H1 (cell line): ENCODE data around the gene RAB1A. TPM values are rescaled to one million over a fixed set of nuclear protein-coding genes. Genes with fewer than 3 reads are reported as not detected.

ENCODE experiments used
- CTCF ChIA-PET: fragments of 300-600 bp; sonication (Branson Sonifier 250); formaldehyde crosslinking; loops from one replicate; lab custom pipeline; 2021; ENCODE audit not compliant: partially characterized antibody; lab: Charles Lee
- POLR2A ChIA-PET: fragments of 300-600 bp; sonication (Branson Sonifier 250); formaldehyde crosslinking; loops from one replicate; lab custom pipeline; 2021; ENCODE audit warnings: inconsistent platforms; ENCODE audit not compliant: partially characterized antibody; lab: Charles Lee
- DNase-seq, 2 experiments: peaks; one replicate each; pipeline versions ENCODE4 v3.0.0 to v3.0.0-alpha.2; 2010 to 2022; ENCODE audit warnings: low spot score in 2 of 2, low read depth in 1 of 2, mixed read lengths in 1 of 2
- FAIRE-seq: peaks from 2 replicates; lab custom pipeline; 2011; peaks lifted over from hg19 to GRCh38; lab: Jason Lieb, UNC
- H2AFZ ChIP-seq: 2 replicates; pipeline ENCODE4 v1.8.1; 2012; ENCODE audit warnings: low read length, inconsistent platforms
- H2AK5ac ChIP-seq: 2 replicates; pipeline ENCODE4 v1.6.1; 2013; ENCODE audit warnings: low read depth, low read length
- H2BK120ac ChIP-seq: replicated peaks from 2 replicates; pipeline ENCODE3; 2013; ENCODE audit warnings: low read depth, low read length, inconsistent platforms
- H2BK12ac ChIP-seq: 2 replicates; pipeline ENCODE4 v1.6.1; 2013; ENCODE audit warnings: low read depth, low read length
- H2BK15ac ChIP-seq: 2 replicates; pipeline ENCODE4 v1.6.1; 2013; ENCODE audit warnings: low read length
- H2BK20ac ChIP-seq: 2 replicates; pipeline ENCODE4 v1.6.1; 2013; ENCODE audit warnings: low read length
- H2BK5ac ChIP-seq: 2 replicates; pipeline ENCODE4 v1.6.1; 2013; ENCODE audit warnings: low read depth, low read length
- H3K14ac ChIP-seq: 2 replicates; pipeline ENCODE4 v1.6.1; 2013; ENCODE audit warnings: inconsistent platforms; ENCODE audit not compliant: insufficient read length
- H3K18ac ChIP-seq: 2 replicates; pipeline ENCODE4 v1.6.1; 2013; ENCODE audit warnings: low read length; ENCODE audit errors: extremely low read depth
- H3K23ac ChIP-seq: 2 replicates; pipeline ENCODE4 v1.6.1; 2013; ENCODE audit warnings: inconsistent platforms; ENCODE audit not compliant: insufficient read length
- H3K23me2 ChIP-seq: 2 replicates; pipeline ENCODE4 v1.6.1; 2013; ENCODE audit warnings: low read depth, low read length
- H3K27ac ChIP-seq: 2 replicates; pipeline ENCODE4 v1.6.1; 2011; ENCODE audit warnings: low read depth, low read length, inconsistent platforms
- H3K27me3 ChIP-seq, 4 experiments: replicated peaks in 1 of 4; 1 replicate in 1 of 4; 2 replicates in 3 of 4; pipeline versions ENCODE4 v1.6.1 to v1.8.1; 2011 to 2013; ENCODE audit warnings: low read length in 3 of 4, mild to moderate bottlenecking in 3 of 4, inconsistent platforms in 2 of 4, mixed read lengths in 2 of 4, moderate library complexity in 1 of 4; ENCODE audit not compliant: control insufficient read depth in 3 of 4, insufficient read depth in 3 of 4; ENCODE audit errors: extremely low read depth in 1 of 4
- H3K36me3 ChIP-seq, 4 experiments: 2 replicates each; pipeline versions ENCODE4 v1.6.1 to v1.8.1; 2011 to 2013; ENCODE audit warnings: mild to moderate bottlenecking in 4 of 4, low read length in 3 of 4, moderate library complexity in 2 of 4, control low read depth in 1 of 4, inconsistent platforms in 1 of 4; ENCODE audit not compliant: insufficient read depth in 4 of 4, control insufficient read depth in 2 of 4
- H3K4ac ChIP-seq: replicated peaks from 2 replicates; pipeline ENCODE3; 2013; ENCODE audit warnings: low read length, low read depth, mixed read lengths, inconsistent platforms; ENCODE audit not compliant: insufficient read length
- H3K4me1 ChIP-seq, 4 experiments: replicated peaks in 1 of 4; 1 replicate in 1 of 4; 2 replicates in 3 of 4; pipeline versions ENCODE4 v1.6.1 to v1.8.1; 2011 to 2013; ENCODE audit warnings: low read length in 3 of 4, inconsistent platforms in 2 of 4, mixed read lengths in 1 of 4; ENCODE audit not compliant: insufficient read depth in 4 of 4, control insufficient read depth in 3 of 4
- H3K4me2 ChIP-seq, 2 experiments: 2 replicates each; pipeline versions ENCODE4 v1.6.1 to v1.8.1; 2011 to 2013; ENCODE audit warnings: low read depth in 2 of 2, low read length in 2 of 2, control low read depth in 1 of 2, inconsistent platforms in 1 of 2, mild to moderate bottlenecking in 1 of 2; ENCODE audit not compliant: insufficient read depth in 1 of 2
- H3K4me3 ChIP-seq, 4 experiments: fragments of 200-600, 300-600 bp in 1 of 4; sonication (generic), shearing (Covaris generic), sonication (Bioruptor Twin) in 1 of 4; 2 replicates each; pipeline versions ENCODE4 v1.5.1 to v1.8.1; 2011 to 2016; ENCODE audit warnings: low read length in 4 of 4, low read depth in 3 of 4, control low read depth in 2 of 4, inconsistent platforms in 2 of 4, mild to moderate bottlenecking in 2 of 4, mixed read lengths in 1 of 4, moderate library complexity in 1 of 4; ENCODE audit not compliant: insufficient read depth in 2 of 4; ENCODE audit errors: extremely low read depth in 1 of 4
- H3K56ac ChIP-seq: replicated peaks from 2 replicates; pipeline ENCODE3; 2013; ENCODE audit warnings: low read depth, mild to moderate bottlenecking, mixed read lengths, low read length, inconsistent platforms; ENCODE audit not compliant: insufficient read length
- H3K79me1 ChIP-seq: 2 replicates; pipeline ENCODE4 v1.6.1; 2013; ENCODE audit warnings: low read depth, low read length, control low read depth
- H3K79me2 ChIP-seq, 2 experiments: 2 replicates each; pipeline versions ENCODE4 v1.6.1 to v1.8.1; 2012 to 2013; ENCODE audit warnings: low read length in 2 of 2, mild to moderate bottlenecking in 2 of 2, inconsistent platforms in 1 of 2; ENCODE audit not compliant: insufficient read depth in 2 of 2, control insufficient read depth in 1 of 2
- H3K9ac ChIP-seq, 4 experiments: replicated peaks in 1 of 4; 1 replicate in 1 of 4; 2 replicates in 3 of 4; pipeline versions ENCODE4 v1.6.1 to v1.8.1; 2011 to 2013; ENCODE audit warnings: low read depth in 3 of 4, low read length in 3 of 4, control low read depth in 2 of 4, mild to moderate bottlenecking in 2 of 4, moderate library complexity in 2 of 4, inconsistent platforms in 1 of 4; ENCODE audit errors: extremely low read depth in 1 of 4
- H3K9me3 ChIP-seq, 2 experiments: 2 replicates each; pipeline versions ENCODE4 v1.6.1 to v1.8.1; 2012 to 2013; ENCODE audit warnings: mild to moderate bottlenecking in 2 of 2, moderate library complexity in 2 of 2, control low read depth in 1 of 2, inconsistent platforms in 1 of 2, low read depth in 1 of 2, low read length in 1 of 2, mixed read lengths in 1 of 2; ENCODE audit not compliant: insufficient read depth in 2 of 2
- H4K20me1 ChIP-seq, 2 experiments: replicated peaks in 1 of 2; 2 replicates each; pipeline versions ENCODE3 to v1.8.1; 2011 to 2013; ENCODE audit warnings: inconsistent platforms in 2 of 2, low read length in 2 of 2, mild to moderate bottlenecking in 1 of 2; ENCODE audit not compliant: insufficient read depth in 2 of 2, control insufficient read depth in 1 of 2
- H4K5ac ChIP-seq: 2 replicates; pipeline ENCODE4 v1.6.1; 2013; ENCODE audit warnings: low read length, low read depth, mixed read lengths, inconsistent platforms; ENCODE audit not compliant: insufficient read length
- H4K8ac ChIP-seq: 2 replicates; pipeline ENCODE4 v1.8.0; 2013; ENCODE audit warnings: mild to moderate bottlenecking, moderate library complexity, low read length, inconsistent platforms; ENCODE audit not compliant: insufficient read depth; ENCODE audit errors: extremely low read depth
- H4K91ac ChIP-seq: replicated peaks from 2 replicates; pipeline ENCODE3; 2013; ENCODE audit warnings: low read length, mixed read lengths, inconsistent platforms; ENCODE audit not compliant: insufficient read length
- ATF2 ChIP-seq: IDR thresholded peaks from 2 replicates; pipeline ENCODE4 v1.6.1; 2012; ENCODE audit warnings: low read length, inconsistent platforms
- CREB1 ChIP-seq: IDR thresholded peaks from 2 replicates; pipeline ENCODE4 v1.6.1; 2012; ENCODE audit warnings: inconsistent platforms
- HDAC6 ChIP-seq: IDR thresholded peaks from one replicate; pipeline ENCODE4 v1.7.1; 2012; ENCODE audit warnings: low read depth, mild to moderate bottlenecking, inconsistent platforms, low read length, moderate library complexity
- RBBP5 ChIP-seq: IDR thresholded peaks from 2 replicates; pipeline ENCODE4 v1.7.1; 2012; ENCODE audit warnings: low read depth, mild to moderate bottlenecking, inconsistent platforms, low read length, moderate library complexity, borderline replicate concordance
- RXRA ChIP-seq: IDR thresholded peaks from 2 replicates; pipeline ENCODE4 v1.6.1; 2011; ENCODE audit warnings: low read depth, mild to moderate bottlenecking, low read length, moderate library complexity; ENCODE audit not compliant: insufficient read depth
- SIN3A ChIP-seq, 2 experiments: IDR thresholded peaks in 1 of 2; conservative IDR thresholded peaks in 1 of 2; 2 replicates each; pipeline ENCODE4 v1.6.1; 2011 to 2012; ENCODE audit warnings: low read length in 2 of 2, improper control_type of control experiment in 1 of 2, low read depth in 1 of 2, mild to moderate bottlenecking in 1 of 2
- WGBS, 2 experiments: shearing (Covaris generic) in 1 of 2; methylation state at CpG; one replicate each; pipeline versions ENCODE4 v1.1.6 to v1.1.7; 2013 to 2015; ENCODE audit warnings: low lambda C conversion rate in 2 of 2, mixed read lengths in 2 of 2, inconsistent platforms in 1 of 2, low coverage in 1 of 2, missing lambda C conversion rate in 1 of 2; ENCODE audit not compliant: insufficient replicate concordance in 2 of 2, insufficient coverage in 1 of 2, insufficient read length in 1 of 2; ENCODE audit errors: extremely low coverage in 1 of 2, missing lambda C conversion rate in 1 of 2; 5-methylcytosine and 5-hydroxymethylcytosine counted together
- polyA plus RNA-seq, 7 experiments: library from polyadenylated mRNA; depleted of rRNA in 3 of 7; stranded (reverse) in 5 of 7; unstranded in 2 of 7; fragments of >200 nt in 5 of 7; fragments of 200-250 nt in 2 of 7; gene quantifications; 1 replicate in 5 of 7; 2 replicates in 1 of 7; 4 replicates in 1 of 7; pipeline versions ENCODE4 v1.2.1 to v1.2.3, GENCODE V29; 2011 to 2013; ENCODE audit warnings: missing spikeins in 2 of 7, mixed read lengths in 2 of 7
- total RNA-seq: library from RNA; stranded (reverse); fragmentation: NEBNext Ultra II Directional; extraction: Animal tissue kit (Norgen Biotek cat#: 25700); gene quantifications from 2 replicates; pipeline ENCODE4 v1.2.1, GENCODE V29; 2021

The RAB1A gene
- total and polyA plus RNA-seq, 2 of the 8 experiments (the other 6 are each of a cell fraction or from before 2014, with no cell fraction given): 77.9 to 120 TPM

DNA sequence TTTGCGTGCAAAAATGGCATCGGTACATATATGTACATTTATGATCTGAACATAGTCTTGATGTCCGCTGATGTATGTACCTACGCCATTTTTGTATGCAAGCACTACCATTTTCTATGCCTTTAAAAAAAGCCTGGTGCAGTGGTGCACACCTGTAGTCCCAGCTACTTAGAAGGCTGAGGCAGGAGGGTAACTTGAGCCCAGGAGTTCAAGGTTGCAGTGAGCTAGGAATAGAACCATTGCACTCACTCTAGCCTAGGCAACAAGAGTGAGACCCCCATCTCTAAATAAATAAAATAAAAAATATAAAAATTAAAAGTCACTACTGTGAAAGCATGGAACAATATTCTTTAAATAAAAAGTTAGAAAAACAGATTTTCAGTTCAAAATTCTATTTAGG lies 16.7 kb downstream of the RAB1A start:
- Histone ChIP-seq H2BK20ac (no peak overlapping the region), H4K91ac (no peak overlapping the region), H2AFZ (no peak overlapping the region), H3K23me2 (no peaks in the 10 kb centered on the region), H2AK5ac (no peak overlapping the region), H3K4me2 (no peak overlapping the region), H4K5ac (no peak overlapping the region), H2BK120ac (no peak overlapping the region), H3K27me3 (no peaks in the 10 kb centered on the region), H3K4ac (no peak overlapping the region), H3K4me1 (no peaks in the 10 kb centered on the region), H4K20me1 (peaks cover 6 to 10% of the 10 kb centered on the region in 2 experiments), H3K9me3 (0 out of 4 replicates have a peak, but pooled peaks cover 0 to 2% of the 10 kb centered on the region in 2 experiments), H3K23ac (no peak overlapping the region), H3K4me3 (no peak overlapping the region), H2BK15ac (no peak overlapping the region), H3K14ac (no peak overlapping the region), H2BK5ac (no peak overlapping the region), H3K27ac (no peak overlapping the region), H3K9ac (no peak overlapping the region), H3K79me1 (no peaks in the 10 kb centered on the region; the same call in 1 of the 2 replicates), H3K18ac (no peak overlapping the region), H3K56ac (no peak overlapping the region), H4K8ac (no peak overlapping the region), H3K36me3 (no peaks in the 10 kb centered on the region), H2BK12ac (no peak overlapping the region), H3K79me2 (peaks cover 26 to 92% of the 10 kb centered on the region in 2 experiments)
- WGBS, 2 experiments: 84% methylated on average over 4 of the region's 4 CpGs; no CpG with 5 or more reads in 1 of the 2 experiments
- FAIRE-seq: no peak
- ChIA-PET CTCF (interaction anchor here (1.0 to 1.6 kb wide), 3 partner anchors 30 to 74 kb away, joined by 3 to 4 read pairs (median 4); no protein-coding TSS in a partner anchor), POLR2A (interaction anchor here (1.7 kb wide), 1 partner anchor 17 kb away, joined by 4 read pairs; the partner anchor contains the start of gene RAB1A)
- DNase-seq: no peak
- TF ChIP-seq RXRA: no peak
- TF ChIP-seq ATF2: no peak
- TF ChIP-seq CREB1: no peak
- TF ChIP-seq SIN3A (conservative IDR thresholded peaks at IDR 0.05 in 1 of 2, IDR thresholded peaks at IDR 0.05 in 1 of 2; ENCODE audit: low read depth in 1 of 2, low read length in 2 of 2): no peak
- no peak for TF ChIP-seq HDAC6
- TF ChIP-seq RBBP5: no peak
